ENCODE results near the gene SYP. TPM values are rescaled to one million over a fixed set of nuclear protein-coding genes. Genes with fewer than 3 reads are reported as not detected.

Gene SYP
- total RNA-seq, 2 experiments from 2014 or later: 0.79 to 2.9 TPM

GRCh38 chrX:49228185-49228584, 28.2 kb upstream of the SYP start:
- H3K27ac ChIP-seq (ENCODE audit: low read depth, low read length, poor library complexity, severe bottlenecking): no peak overlapping the region
- no peak for TF ChIP-seq CTCF (conservative IDR thresholded peaks at IDR 0.05; ENCODE audit: low read length)
- no peak for TF ChIP-seq EZH2phosphoT487 (IDR thresholded peaks at IDR 0.05; ENCODE audit: borderline replicate concordance, low read depth, low read length)
- H4K20me1 ChIP-seq (ENCODE audit: insufficient read depth, low read length): no peaks in the 10 kb centered on the region
- H3K4me3 ChIP-seq (ENCODE audit: low read depth, low read length, poor library complexity, severe bottlenecking): no peak overlapping the region
- no peaks in the 10 kb centered on the region for H3K79me2 ChIP-seq (ENCODE audit: insufficient read depth, low read depth, low read length)
- H3K36me3 ChIP-seq (ENCODE audit: insufficient read depth, low read length): no peaks in the 10 kb centered on the region
- ChIA-PET POLR2A (no interaction called here), CTCF (ENCODE audit: unreplicated experiment) (no interaction called here)
- intact Hi-C loops (cut with micrococcal nuclease; ENCODE audit: unreplicated experiment): no loop called here
- no peaks in the 10 kb centered on the region for H3K9me3 ChIP-seq (ENCODE audit: low read length)
- DNase-seq (ENCODE audit: low spot score): no peak
- no peaks in the 10 kb centered on the region for H3K9me2 ChIP-seq (ENCODE audit: insufficient read depth, low read length)
- no TSS peak for BruUV-seq (replicated peaks)
- H3K4me1 ChIP-seq (ENCODE audit: insufficient read depth, low read length, poor library complexity, severe bottlenecking): no peaks in the 10 kb centered on the region
- no peak overlapping the region for H3K4me2 ChIP-seq (ENCODE audit: low read length)
- H2AFZ ChIP-seq (ENCODE audit: low read length): no peak overlapping the region

GRCh38 chrX:49227726-49228125, 27.7 kb upstream of the SYP start:
- ChIA-PET CTCF (ENCODE audit: unreplicated experiment) (no interaction called here), POLR2A (no interaction called here)
- Histone ChIP-seq H4K20me1 (ENCODE audit: insufficient read depth, low read length) (no peaks in the 10 kb centered on the region), H3K9me3 (ENCODE audit: low read length) (no peaks in the 10 kb centered on the region), H3K9me2 (ENCODE audit: insufficient read depth, low read length) (no peaks in the 10 kb centered on the region), H3K4me2 (ENCODE audit: low read length) (no peak overlapping the region), H2AFZ (ENCODE audit: low read length) (no peak overlapping the region), H3K27ac (ENCODE audit: low read depth, low read length, poor library complexity, severe bottlenecking) (no peak overlapping the region), H3K36me3 (ENCODE audit: insufficient read depth, low read length) (no peaks in the 10 kb centered on the region), H3K79me2 (ENCODE audit: insufficient read depth, low read depth, low read length) (no peaks in the 10 kb centered on the region), H3K4me1 (ENCODE audit: insufficient read depth, low read length, poor library complexity, severe bottlenecking) (no peaks in the 10 kb centered on the region), H3K4me3 (ENCODE audit: low read depth, low read length, poor library complexity, severe bottlenecking) (no peak overlapping the region)
- DNase-seq (ENCODE audit: low spot score): no peak
- TF ChIP-seq CTCF (conservative IDR thresholded peaks at IDR 0.05; ENCODE audit: low read length): no peak
- TF ChIP-seq EZH2phosphoT487 (IDR thresholded peaks at IDR 0.05; ENCODE audit: borderline replicate concordance, low read depth, low read length): no peak
- BruUV-seq (replicated peaks): no TSS peak
- intact Hi-C loops (cut with micrococcal nuclease; ENCODE audit: unreplicated experiment): no loop called here

- no peak overlapping the region for H3K4me2 ChIP-seq (ENCODE audit: low read length)
- ChIA-PET POLR2A (no interaction called here), CTCF (ENCODE audit: unreplicated experiment) (no interaction called here)
Measured at GRCh38 chrX:49226946-49227345, 27.0 kb upstream of the SYP start.

More at GRCh38 chrX:49226946-49227345, 27.0 kb upstream of the SYP start:
- Histone ChIP-seq H3K4me3 (ENCODE audit: low read depth, low read length, poor library complexity, severe bottlenecking) (no peak overlapping the region), H3K9me2 (ENCODE audit: insufficient read depth, low read length) (no peaks in the 10 kb centered on the region), H3K9me3 (ENCODE audit: low read length) (no peaks in the 10 kb centered on the region), H3K4me1 (ENCODE audit: insufficient read depth, low read length, poor library complexity, severe bottlenecking) (no peaks in the 10 kb centered on the region), H2AFZ (ENCODE audit: low read length) (no peak overlapping the region), H4K20me1 (ENCODE audit: insufficient read depth, low read length) (no peaks in the 10 kb centered on the region), H3K79me2 (ENCODE audit: insufficient read depth, low read depth, low read length) (no peaks in the 10 kb centered on the region), H3K36me3 (ENCODE audit: insufficient read depth, low read length) (no peaks in the 10 kb centered on the region), H3K27ac (ENCODE audit: low read depth, low read length, poor library complexity, severe bottlenecking) (no peak overlapping the region)
- TF ChIP-seq EZH2phosphoT487 (IDR thresholded peaks at IDR 0.05; ENCODE audit: borderline replicate concordance, low read depth, low read length) (no peak), CTCF (conservative IDR thresholded peaks at IDR 0.05; ENCODE audit: low read length) (no peak)
- BruUV-seq (replicated peaks): no TSS peak
- DNase-seq (ENCODE audit: low spot score): no peak
- intact Hi-C loops (cut with micrococcal nuclease; ENCODE audit: unreplicated experiment): no loop called here

All from OCI-LY7 (cell line).